SK-N-SH (cell line): ENCODE results near the gene GPC4.

Source experiments
- CHD2 ChIP-seq: fragments of 150-350 bp; IDR thresholded peaks from 2 replicates; pipeline ENCODE4 v1.6.1; 2018; ENCODE audit warnings: low read length; ENCODE audit not compliant: partially characterized antibody
- EP300 ChIP-seq, 2 experiments: IDR thresholded peaks; 2 replicates each; pipeline versions ENCODE4 v1.4.0 to v1.6.1; 2012; ENCODE audit warnings: borderline replicate concordance in 1 of 2, low read depth in 1 of 2, low read length in 1 of 2
- EZH2phosphoT487 ChIP-seq: fragments of 200-600 bp; sonication (generic); IDR thresholded peaks from 2 replicates; pipeline ENCODE4 v1.6.1; 2017; ENCODE audit warnings: low read depth, mixed run types, mild to moderate bottlenecking, antibody characterized with exemption, moderate library complexity, borderline replicate concordance
- GATA2 ChIP-seq: sonication (generic); formaldehyde crosslinking; IDR thresholded peaks from 2 replicates; pipeline ENCODE4 v1.5.0; 2020; ENCODE audit warnings: mild to moderate bottlenecking, missing genetic modification reagents
- JUND ChIP-seq: IDR thresholded peaks from 2 replicates; pipeline ENCODE4 v1.4.0; 2012
- MXI1 ChIP-seq: IDR thresholded peaks from 2 replicates; pipeline ENCODE4 v1.6.1; 2012; ENCODE audit warnings: mild to moderate bottlenecking, low read depth, low read length, improper control_type of control experiment
- NRF1 ChIP-seq: IDR thresholded peaks from 2 replicates; pipeline ENCODE4 v1.6.1; 2012; ENCODE audit warnings: low read depth, mild to moderate bottlenecking, low read length
- RAD21 ChIP-seq: IDR thresholded peaks from 2 replicates; pipeline ENCODE4 v1.6.1; 2012; ENCODE audit warnings: mild to moderate bottlenecking, low read length
- TAF1 ChIP-seq: IDR thresholded peaks from 2 replicates; pipeline ENCODE4 v1.6.1; 2012; ENCODE audit warnings: low read depth, mild to moderate bottlenecking, low read length, moderate library complexity, borderline replicate concordance
- TF ChIP-seq, protein P1 (sequence below): fragments of 200-600 bp; sonication (generic); IDR thresholded peaks from 2 replicates; pipeline ENCODE4 v1.6.1; 2017; ENCODE audit warnings: antibody characterized with exemption, mild to moderate bottlenecking, moderate library complexity
- TF ChIP-seq, protein P2 (sequence below): fragments of 150-350 bp; IDR thresholded peaks from 2 replicates; pipeline ENCODE4 v1.6.1; 2017; ENCODE audit warnings: antibody characterized with exemption, low read length, low read depth, borderline replicate concordance
- TF ChIP-seq, protein P3 (sequence below): IDR thresholded peaks from 2 replicates; pipeline ENCODE4 v1.6.1; 2012; ENCODE audit warnings: mild to moderate bottlenecking, low read depth, low read length, moderate library complexity

DNA sequence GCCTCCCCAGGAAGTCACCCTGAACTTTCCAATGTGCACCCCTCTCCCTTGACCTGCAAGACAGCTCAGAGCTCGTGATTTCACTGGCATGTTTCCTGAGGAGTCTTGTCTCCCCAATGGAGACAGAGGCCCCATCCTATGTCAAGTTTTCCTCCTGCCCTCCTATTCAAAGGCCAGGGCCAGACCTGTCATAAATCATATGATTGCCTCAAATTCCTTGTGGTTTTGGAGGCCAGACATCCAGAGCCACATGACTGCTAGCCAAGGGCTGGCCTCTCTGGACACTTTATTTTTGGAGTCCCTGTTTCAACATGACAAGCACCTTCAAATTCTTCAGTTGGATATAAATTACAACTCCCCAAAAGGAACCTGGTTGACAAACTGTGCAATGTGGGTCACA, 121.2 kb downstream of the GPC4 start:
- TF ChIP-seq, protein P1, sequence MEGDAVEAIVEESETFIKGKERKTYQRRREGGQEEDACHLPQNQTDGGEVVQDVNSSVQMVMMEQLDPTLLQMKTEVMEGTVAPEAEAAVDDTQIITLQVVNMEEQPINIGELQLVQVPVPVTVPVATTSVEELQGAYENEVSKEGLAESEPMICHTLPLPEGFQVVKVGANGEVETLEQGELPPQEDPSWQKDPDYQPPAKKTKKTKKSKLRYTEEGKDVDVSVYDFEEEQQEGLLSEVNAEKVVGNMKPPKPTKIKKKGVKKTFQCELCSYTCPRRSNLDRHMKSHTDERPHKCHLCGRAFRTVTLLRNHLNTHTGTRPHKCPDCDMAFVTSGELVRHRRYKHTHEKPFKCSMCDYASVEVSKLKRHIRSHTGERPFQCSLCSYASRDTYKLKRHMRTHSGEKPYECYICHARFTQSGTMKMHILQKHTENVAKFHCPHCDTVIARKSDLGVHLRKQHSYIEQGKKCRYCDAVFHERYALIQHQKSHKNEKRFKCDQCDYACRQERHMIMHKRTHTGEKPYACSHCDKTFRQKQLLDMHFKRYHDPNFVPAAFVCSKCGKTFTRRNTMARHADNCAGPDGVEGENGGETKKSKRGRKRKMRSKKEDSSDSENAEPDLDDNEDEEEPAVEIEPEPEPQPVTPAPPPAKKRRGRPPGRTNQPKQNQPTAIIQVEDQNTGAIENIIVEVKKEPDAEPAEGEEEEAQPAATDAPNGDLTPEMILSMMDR, result no peak
- TF ChIP-seq, protein P2, sequence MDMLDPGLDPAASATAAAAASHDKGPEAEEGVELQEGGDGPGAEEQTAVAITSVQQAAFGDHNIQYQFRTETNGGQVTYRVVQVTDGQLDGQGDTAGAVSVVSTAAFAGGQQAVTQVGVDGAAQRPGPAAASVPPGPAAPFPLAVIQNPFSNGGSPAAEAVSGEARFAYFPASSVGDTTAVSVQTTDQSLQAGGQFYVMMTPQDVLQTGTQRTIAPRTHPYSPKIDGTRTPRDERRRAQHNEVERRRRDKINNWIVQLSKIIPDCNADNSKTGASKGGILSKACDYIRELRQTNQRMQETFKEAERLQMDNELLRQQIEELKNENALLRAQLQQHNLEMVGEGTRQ, result no peak
- TF ChIP-seq EZH2phosphoT487 (no peak), TAF1 (no peak), GATA2 (CRISPR knock-in tag) (no peak), NRF1 (no peak), EP300 (IDR thresholded peaks at IDR 0.05; ENCODE audit: borderline replicate concordance in 1 of 2, low read depth in 1 of 2, low read length in 1 of 2) (no peak), MXI1 (no peak), RAD21 (no peak), CHD2 (no peak), JUND (no peak)
- TF ChIP-seq, protein P3, sequence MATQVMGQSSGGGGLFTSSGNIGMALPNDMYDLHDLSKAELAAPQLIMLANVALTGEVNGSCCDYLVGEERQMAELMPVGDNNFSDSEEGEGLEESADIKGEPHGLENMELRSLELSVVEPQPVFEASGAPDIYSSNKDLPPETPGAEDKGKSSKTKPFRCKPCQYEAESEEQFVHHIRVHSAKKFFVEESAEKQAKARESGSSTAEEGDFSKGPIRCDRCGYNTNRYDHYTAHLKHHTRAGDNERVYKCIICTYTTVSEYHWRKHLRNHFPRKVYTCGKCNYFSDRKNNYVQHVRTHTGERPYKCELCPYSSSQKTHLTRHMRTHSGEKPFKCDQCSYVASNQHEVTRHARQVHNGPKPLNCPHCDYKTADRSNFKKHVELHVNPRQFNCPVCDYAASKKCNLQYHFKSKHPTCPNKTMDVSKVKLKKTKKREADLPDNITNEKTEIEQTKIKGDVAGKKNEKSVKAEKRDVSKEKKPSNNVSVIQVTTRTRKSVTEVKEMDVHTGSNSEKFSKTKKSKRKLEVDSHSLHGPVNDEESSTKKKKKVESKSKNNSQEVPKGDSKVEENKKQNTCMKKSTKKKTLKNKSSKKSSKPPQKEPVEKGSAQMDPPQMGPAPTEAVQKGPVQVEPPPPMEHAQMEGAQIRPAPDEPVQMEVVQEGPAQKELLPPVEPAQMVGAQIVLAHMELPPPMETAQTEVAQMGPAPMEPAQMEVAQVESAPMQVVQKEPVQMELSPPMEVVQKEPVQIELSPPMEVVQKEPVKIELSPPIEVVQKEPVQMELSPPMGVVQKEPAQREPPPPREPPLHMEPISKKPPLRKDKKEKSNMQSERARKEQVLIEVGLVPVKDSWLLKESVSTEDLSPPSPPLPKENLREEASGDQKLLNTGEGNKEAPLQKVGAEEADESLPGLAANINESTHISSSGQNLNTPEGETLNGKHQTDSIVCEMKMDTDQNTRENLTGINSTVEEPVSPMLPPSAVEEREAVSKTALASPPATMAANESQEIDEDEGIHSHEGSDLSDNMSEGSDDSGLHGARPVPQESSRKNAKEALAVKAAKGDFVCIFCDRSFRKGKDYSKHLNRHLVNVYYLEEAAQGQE, result no peak
